ENCODE data around the gene STAC3. TPM values are rescaled to one million over a fixed set of nuclear protein-coding genes. Genes with fewer than 3 reads are reported as not detected.

Gene STAC3
- polyA plus RNA-seq, 1 experiment = 0.48 TPM

DNA sequence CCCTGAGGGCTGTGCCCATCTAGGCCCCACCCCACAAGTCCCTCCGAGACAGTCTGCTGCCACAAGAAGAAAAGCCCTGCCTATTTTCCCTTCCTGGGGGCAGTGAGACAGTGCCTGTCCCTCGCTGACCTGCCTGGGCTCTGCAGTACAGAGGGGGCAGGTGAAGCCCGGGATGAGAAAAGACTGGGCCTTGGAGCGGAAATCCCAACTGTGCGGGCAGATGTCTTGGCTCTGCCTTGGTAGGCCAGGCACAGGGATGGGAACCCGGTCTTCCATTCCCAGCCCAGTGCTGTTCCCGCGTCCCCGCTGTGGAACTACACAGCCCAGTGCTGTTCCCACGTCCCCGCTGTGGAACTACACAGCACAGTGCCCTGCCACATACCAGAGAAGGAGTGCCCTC lies 47.2 kb downstream of the STAC3 start:
- TF ChIP-seq, protein P1, sequence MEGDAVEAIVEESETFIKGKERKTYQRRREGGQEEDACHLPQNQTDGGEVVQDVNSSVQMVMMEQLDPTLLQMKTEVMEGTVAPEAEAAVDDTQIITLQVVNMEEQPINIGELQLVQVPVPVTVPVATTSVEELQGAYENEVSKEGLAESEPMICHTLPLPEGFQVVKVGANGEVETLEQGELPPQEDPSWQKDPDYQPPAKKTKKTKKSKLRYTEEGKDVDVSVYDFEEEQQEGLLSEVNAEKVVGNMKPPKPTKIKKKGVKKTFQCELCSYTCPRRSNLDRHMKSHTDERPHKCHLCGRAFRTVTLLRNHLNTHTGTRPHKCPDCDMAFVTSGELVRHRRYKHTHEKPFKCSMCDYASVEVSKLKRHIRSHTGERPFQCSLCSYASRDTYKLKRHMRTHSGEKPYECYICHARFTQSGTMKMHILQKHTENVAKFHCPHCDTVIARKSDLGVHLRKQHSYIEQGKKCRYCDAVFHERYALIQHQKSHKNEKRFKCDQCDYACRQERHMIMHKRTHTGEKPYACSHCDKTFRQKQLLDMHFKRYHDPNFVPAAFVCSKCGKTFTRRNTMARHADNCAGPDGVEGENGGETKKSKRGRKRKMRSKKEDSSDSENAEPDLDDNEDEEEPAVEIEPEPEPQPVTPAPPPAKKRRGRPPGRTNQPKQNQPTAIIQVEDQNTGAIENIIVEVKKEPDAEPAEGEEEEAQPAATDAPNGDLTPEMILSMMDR (IDR thresholded peaks at IDR 0.05; ENCODE audit: insufficient read depth, low read depth, low read length) = no peak
- DNase-seq (ENCODE audit: low read depth) = no peak
- Histone ChIP-seq H3K36me3 (ENCODE audit: control insufficient read depth, insufficient read depth, low read length) (peaks cover 89% of the 10 kb centered on the region), H3K27me3 (ENCODE audit: control insufficient read depth, insufficient read depth, low read length) (no peaks in the 10 kb centered on the region), H3K4me3 (ENCODE audit: low read depth, low read length) (no peak overlapping the region)
- ChIA-PET POLR2A (no interaction called here), CTCF (interaction anchor here (3.1 kb wide), 1 partner anchor 10 kb away, joined by 17 read pairs; no protein-coding TSS in a partner anchor)

DNA sequence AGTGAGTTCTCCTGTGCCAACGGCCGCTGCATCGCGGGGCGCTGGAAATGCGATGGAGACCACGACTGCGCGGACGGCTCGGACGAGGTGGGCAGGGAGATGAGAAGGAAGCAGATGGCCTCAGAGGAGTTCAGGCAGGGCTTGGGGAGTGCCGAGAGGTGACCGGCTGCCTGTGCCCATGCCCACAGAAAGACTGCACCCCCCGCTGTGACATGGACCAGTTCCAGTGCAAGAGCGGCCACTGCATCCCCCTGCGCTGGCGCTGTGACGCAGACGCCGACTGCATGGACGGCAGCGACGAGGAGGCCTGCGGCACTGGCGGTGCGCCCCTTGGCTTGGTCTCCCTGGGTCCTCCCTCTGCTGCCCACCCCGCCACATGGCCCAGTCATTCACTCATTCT lies 47.8 kb downstream of the STAC3 start:
- TF ChIP-seq, protein P1 (IDR thresholded peaks at IDR 0.05; ENCODE audit: insufficient read depth, low read depth, low read length) = no peak
- Histone ChIP-seq H3K4me3 (ENCODE audit: low read depth, low read length) (no peak overlapping the region), H3K27me3 (ENCODE audit: control insufficient read depth, insufficient read depth, low read length) (no peaks in the 10 kb centered on the region), H3K36me3 (ENCODE audit: control insufficient read depth, insufficient read depth, low read length) (peaks cover 89% of the 10 kb centered on the region)
- POLR2A ChIA-PET = no interaction called here
- DNase-seq (ENCODE audit: low read depth) = no peak
- CTCF ChIA-PET = interaction anchor here (3.1 kb wide), 1 partner anchor 10 kb away, joined by 17 read pairs; no protein-coding TSS in a partner anchor

DNA sequence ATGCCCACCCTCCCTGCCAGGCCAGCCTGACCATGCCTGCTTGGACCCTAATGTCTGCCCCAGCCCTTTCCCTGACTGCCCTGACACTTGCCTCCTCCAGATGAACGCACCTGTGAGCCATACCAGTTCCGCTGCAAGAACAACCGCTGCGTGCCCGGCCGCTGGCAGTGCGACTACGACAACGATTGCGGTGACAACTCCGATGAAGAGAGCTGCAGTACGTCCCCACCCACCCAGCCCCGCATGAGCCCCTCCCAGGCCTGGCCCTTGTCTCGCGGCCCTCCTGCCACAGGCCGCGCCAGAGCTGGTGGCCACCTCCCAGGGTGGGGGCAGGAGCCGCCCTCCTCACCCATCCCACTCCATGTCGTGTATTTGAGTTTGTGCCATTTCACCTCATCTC lies 48.7 kb downstream of the STAC3 start:
- CTCF ChIA-PET = interaction anchor here (1.3 to 3.1 kb wide), 3 partner anchors 11 to 78 kb away, joined by 4 to 17 read pairs (median 5); no protein-coding TSS in a partner anchor
- H3K36me3 ChIP-seq (ENCODE audit: control insufficient read depth, insufficient read depth, low read length) = peaks cover 89% of the 10 kb centered on the region
- POLR2A ChIA-PET = no interaction called here
- TF ChIP-seq, protein P1 (IDR thresholded peaks at IDR 0.05; ENCODE audit: insufficient read depth, low read depth, low read length) = no peak
- no peaks in the 10 kb centered on the region for H3K27me3 ChIP-seq (ENCODE audit: control insufficient read depth, insufficient read depth, low read length)
- H3K4me3 ChIP-seq (ENCODE audit: low read depth, low read length) = no peak overlapping the region
- DNase-seq (ENCODE audit: low read depth) = no peak

DNA sequence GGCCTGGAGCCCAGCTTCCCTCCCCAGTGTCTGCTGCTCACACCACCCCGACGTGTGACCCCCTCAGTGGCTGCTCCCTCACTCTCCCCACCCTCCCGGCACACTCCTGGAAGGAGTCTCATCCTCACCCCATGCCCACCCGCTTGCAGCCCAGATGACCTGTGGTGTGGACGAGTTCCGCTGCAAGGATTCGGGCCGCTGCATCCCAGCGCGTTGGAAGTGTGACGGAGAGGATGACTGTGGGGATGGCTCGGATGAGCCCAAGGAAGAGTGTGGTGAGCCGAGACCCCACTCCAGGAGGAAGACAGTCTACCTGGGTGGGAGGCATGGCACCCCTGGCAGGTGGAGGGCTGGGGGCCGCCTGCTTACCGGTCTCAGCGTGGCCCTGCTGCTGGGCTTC lies 49.4 kb downstream of the STAC3 start:
- peaks cover 96% of the 10 kb centered on the region for H3K36me3 ChIP-seq (ENCODE audit: control insufficient read depth, insufficient read depth, low read length)
- CTCF ChIA-PET = interaction anchor here (1.3 to 3.1 kb wide), 3 partner anchors 12 to 77 kb away, joined by 4 to 17 read pairs (median 5); no protein-coding TSS in a partner anchor
- no peak overlapping the region for H3K4me3 ChIP-seq (ENCODE audit: low read depth, low read length)
- TF ChIP-seq, protein P1 (IDR thresholded peaks at IDR 0.05; ENCODE audit: insufficient read depth, low read depth, low read length) = no peak
- H3K27me3 ChIP-seq (ENCODE audit: control insufficient read depth, insufficient read depth, low read length) = no peaks in the 10 kb centered on the region
- DNase-seq (ENCODE audit: low read depth) = no peak
- POLR2A ChIA-PET = no interaction called here

DNA sequence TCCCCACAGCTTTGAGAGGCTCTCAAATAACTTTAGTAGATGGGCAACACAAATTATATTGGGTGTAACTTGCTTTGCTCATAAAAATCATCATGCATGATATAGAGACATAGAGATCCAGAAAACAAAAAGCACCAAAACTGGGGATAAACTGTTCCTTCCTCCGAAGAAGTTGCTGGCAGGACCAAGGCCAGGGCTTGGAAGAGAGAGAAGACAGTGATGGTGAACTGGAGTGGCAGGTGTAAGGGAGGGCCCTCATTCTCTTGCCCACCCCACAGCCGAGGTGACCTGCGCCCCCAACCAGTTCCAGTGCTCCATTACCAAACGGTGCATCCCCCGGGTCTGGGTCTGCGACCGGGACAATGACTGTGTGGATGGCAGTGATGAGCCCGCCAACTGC lies 49.8 kb downstream of the STAC3 start:
- Histone ChIP-seq H3K36me3 (ENCODE audit: control insufficient read depth, insufficient read depth, low read length) (peaks cover 95% of the 10 kb centered on the region), H3K4me3 (ENCODE audit: low read depth, low read length) (no peak overlapping the region), H3K27me3 (ENCODE audit: control insufficient read depth, insufficient read depth, low read length) (no peaks in the 10 kb centered on the region)
- no peak for DNase-seq (ENCODE audit: low read depth)
- CTCF ChIA-PET = interaction anchor here (1.6 to 3.1 kb wide), 2 partner anchors 12 to 77 kb away, joined by 4 to 17 read pairs; no protein-coding TSS in a partner anchor
- TF ChIP-seq, protein P1 (IDR thresholded peaks at IDR 0.05; ENCODE audit: insufficient read depth, low read depth, low read length) = no peak
- POLR2A ChIA-PET = no interaction called here
